Left renal pelvis (tissue), 4 donors: ENCODE results near the gene EDN2. TPM values are rescaled to one million over a fixed set of nuclear protein-coding genes. Genes with fewer than 3 reads are reported as not detected.

Source experiments
- DNase-seq, 4 donors: peaks; one replicate each; pipeline ENCODE4 v3.0.0-alpha.2; 2013; ENCODE audit warnings: low read depth in 4 of 4, low spot score in 3 of 4
- polyA plus RNA-seq, 4 donors: library from polyadenylated mRNA; unstranded; fragments of 120-200 nt; gene quantifications; one replicate each; pipeline ENCODE4 v1.2.1, GENCODE V29; 2013; ENCODE audit not compliant: insufficient read length in 4 of 4

Gene EDN2
- polyA plus RNA-seq, 4 donors = 0.11 to 6.6 (median 1.8) TPM

DNA sequence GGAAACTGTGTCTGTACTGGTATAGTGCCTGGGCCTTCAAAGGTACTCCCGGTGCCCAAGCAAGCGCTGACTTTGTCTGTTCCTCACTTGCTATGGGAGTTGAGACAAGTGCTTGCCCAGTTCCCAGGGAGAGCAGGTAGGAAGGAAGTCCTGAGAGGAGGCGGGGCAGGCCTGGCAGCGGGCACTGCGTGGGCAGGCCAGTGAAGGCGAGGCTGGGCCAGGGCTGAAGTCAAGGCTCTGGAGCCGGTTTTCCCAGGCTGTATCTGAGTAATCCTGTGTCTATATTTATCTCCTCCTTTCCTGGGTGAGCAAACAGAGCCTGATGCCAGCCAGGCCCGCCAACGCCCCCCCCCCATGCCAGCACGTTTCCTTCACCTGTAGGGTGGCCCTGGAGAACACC lies 15.9 kb upstream of the EDN2 start:
- no peak for DNase-seq

DNA sequence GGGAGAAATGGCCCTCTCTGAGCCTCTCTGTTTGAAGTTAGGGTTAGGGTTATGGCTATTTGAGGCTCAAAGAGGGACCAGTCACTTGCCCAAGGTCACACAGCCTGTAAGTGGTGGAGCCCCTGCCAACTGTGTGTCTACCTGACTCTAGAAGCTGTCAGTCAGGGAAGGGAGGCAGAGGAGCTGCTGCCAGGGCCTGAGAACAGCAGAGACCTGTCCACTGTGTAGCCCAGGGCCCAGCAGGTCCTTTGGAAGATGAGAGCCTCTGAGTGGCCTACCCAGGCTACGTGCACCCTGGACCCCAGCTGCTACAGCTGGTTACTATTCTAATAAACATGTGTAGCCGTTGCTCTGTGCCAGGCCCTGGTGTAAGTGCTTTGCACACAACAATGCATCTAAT lies 15.1 kb upstream of the EDN2 start:
- DNase-seq = no peak

DNA sequence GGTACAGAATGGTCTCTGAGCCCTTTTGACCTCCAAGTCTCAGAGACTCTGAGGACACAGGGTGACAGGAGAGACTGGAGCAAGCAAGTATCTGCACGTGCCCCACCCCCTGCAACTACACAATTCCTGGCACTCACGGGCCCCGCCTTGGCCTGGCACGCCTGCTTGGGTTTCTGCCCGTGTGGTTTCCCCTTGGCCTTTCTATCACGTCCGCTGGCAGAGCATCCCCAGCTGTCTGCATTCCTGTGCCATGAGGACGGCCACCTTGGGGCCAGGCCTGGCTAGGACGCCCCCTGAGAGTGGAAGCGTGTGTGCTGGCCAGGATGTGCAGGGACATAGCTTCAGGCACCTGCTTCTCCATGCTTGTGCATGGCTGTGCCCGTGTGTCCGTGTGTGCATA lies 14.3 kb upstream of the EDN2 start:
- no peak for DNase-seq

- no peak for DNase-seq
These were observed 13.9 kb upstream of the EDN2 start for GRCh38 chr1:41498391-41498790.

DNA sequence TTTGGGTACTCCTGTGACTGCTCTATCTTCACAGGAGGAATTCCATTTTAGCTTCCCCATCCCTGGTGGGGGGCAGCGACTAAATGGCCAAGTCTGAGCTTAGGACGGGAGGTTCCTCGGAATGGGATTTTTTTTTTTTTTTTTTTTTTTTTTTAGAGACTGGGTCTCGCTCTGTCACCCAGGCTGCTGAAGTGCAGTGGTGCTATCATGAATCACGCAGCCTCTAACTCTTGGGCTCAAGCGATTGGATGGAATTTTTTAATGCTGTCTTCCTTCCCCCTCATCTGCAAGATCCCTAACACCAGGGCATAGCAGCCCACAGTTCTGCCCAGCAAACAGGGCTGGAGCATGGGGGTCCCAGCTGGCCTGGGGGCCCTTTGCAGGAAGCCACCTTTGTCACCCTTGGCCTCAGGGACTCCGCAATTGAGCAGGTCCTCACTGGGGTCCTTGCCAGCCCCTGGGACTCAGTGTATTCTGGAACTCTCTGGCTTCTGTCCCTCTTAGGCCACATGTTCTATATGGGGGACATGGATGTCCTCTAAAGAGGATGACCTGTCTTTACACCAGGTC lies 13.1 kb upstream of the EDN2 start:
- no peak for DNase-seq

GRCh38 chr1:41497056-41497440 lies 12.6 kb upstream of the EDN2 start:
- DNase-seq = no peak

GRCh38 chr1:41496080-41497055 lies 11.9 kb upstream of the EDN2 start:
- peak in 2 of 4 donors; percentile 61 to 73 for DNase-seq

DNA sequence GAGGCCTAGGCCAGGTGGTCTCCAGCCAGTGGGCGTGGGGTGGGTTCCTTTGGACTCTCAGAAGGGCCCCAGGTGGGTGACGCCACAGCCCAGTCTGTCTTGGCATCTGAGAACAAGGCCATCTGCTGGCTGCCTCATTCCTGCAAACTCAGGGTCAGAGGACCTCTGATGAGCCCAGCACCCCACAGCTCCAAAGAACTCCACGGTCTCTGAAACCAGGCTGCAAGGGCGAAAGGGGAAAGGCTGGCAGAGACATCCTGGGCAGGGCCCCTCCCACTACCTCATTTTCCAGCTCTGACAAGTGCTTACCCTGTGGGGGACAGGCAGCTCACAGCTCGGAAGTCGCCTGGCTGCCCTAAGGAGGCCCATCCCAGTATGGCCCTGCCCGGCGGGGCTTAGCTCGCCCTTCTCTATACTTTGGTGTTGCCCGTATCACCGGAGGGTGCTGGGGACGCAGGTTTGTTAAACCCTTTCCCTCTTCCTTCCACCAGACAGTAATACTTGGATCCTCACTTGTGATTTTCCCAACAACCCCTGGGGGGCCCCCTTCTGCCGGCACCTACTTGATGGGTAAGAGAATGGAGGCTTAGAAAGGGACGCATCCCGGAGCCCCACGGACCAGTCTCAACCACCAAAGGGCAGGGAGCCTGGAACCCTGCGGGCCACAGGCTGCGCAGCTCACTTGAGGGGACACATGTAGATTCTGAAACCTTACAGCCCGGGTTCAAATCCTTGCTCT lies 10.9 kb upstream of the EDN2 start:
- no peak for DNase-seq

DNA sequence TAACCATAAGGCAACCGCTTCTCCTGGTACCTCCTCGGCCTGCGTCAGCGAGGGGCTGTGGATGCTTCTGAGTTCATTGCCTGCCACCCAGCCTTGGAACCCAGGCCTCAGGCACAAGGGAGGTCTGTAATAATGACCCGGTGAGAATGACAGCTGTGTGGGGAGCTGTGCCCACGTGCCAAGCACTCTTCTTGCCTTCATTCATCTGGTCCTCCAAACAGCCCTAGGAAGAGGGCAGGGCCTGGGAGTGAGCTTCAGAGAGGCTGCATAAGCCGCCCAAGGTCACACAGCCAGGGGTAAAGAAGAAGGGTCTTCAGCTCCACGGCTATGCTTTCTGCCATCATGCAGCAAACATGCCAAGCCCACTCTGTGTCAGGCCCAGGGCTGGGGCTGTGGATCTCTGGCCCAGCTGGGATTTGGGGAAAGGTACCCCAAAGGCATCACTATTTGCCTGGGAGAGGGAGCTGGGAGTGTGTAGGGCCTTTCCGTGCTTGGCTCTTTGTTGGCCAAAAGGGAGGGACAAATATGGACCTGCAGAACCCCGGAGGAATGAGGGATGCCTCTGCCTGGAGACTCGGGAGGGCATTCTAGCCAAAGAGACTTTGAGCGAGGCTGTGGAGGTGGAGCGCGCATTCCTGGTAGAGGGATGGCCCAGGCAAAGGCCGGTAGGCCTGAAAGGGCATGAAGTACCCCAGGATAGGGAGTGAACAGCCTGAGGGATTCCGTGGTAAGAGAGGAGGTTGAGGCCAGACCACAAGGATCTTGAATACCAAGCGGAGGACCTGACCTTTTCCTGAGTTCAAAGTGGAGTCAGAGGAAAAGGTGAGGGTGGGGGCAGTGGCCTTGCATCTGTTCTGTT lies 10.1 kb upstream of the EDN2 start:
- DNase-seq = no peak

- DNase-seq = no peak
These were observed 9.3 kb upstream of the EDN2 start for GRCh38 chr1:41493626-41494350.

DNA sequence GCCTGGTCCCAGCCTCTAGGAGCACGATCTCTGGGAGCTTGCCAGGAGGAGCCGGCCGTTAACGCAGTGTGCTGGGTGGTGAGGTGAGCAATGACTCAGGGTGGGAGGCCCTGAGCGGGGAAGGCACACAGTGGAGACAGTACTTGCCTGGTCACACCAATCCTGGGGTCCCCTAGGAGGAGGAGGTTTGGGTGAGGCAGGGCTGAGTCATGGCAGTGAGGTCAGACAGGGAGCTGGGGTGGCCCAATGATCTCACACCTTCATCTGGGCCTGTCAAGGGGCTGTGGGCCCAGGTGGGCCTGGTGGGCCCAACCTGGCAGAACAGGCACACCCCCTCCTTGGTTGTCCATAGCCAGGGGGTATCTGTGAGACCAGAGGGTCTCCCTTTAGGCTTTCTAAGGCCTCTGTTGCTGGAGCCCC lies 8.6 kb upstream of the EDN2 start:
- no peak for DNase-seq

- DNase-seq = no peak
These were observed 7.9 kb upstream of the EDN2 start for GRCh38 chr1:41492341-41492848.

- no peak for DNase-seq
These were observed 6.4 kb upstream of the EDN2 start for GRCh38 chr1:41490911-41491310.

- no peak for DNase-seq
These were observed 5.1 kb upstream of the EDN2 start for GRCh38 chr1:41489561-41489960.

- no peak for DNase-seq
These were observed 3.8 kb upstream of the EDN2 start for GRCh38 chr1:41488040-41488951.

DNA sequence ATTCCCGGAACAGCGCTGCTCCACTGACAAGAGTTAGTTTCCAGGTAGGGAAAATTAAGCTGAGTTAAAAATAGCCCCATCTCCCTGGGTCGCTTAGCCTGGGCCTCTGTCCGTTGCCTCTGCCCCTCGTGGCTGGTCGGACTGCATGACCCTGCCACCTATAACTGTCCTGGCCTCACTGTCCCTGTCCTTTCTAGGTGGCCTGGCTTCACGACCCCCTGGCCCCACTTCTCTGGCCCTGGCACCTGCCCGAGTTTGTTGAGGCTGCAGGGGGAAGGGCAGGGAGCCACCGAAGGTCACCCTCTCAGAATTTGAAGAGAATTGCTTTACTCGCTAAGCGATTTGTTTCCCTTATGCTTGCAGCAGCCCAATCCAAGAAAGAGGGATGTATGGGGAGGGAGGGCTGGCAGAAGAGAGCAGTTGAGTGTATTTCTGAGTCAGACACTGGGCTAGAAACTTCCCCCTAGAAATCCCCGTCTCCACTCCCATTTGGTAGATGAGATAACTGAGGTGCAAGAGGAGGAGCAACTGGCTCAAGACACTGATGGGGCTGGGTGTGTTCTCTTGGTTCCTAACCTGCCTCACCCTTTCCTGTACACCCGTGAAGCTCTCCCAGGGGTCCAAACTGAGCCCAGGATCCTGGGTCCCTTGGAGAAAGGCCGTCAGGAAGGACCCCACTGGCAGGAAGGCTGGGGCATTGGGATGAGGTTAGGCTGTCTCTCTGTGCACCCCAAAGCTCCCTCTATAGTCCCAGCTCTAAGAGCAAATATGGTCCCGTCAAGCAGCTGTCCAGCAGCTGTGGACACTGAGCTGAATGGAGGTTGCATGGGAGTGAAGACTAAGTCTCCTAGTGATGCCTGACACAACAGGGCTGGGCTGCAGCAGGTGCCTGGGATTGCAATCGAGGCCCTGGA lies 2.9 kb upstream of the EDN2 start:
- DNase-seq = no peak

DNA sequence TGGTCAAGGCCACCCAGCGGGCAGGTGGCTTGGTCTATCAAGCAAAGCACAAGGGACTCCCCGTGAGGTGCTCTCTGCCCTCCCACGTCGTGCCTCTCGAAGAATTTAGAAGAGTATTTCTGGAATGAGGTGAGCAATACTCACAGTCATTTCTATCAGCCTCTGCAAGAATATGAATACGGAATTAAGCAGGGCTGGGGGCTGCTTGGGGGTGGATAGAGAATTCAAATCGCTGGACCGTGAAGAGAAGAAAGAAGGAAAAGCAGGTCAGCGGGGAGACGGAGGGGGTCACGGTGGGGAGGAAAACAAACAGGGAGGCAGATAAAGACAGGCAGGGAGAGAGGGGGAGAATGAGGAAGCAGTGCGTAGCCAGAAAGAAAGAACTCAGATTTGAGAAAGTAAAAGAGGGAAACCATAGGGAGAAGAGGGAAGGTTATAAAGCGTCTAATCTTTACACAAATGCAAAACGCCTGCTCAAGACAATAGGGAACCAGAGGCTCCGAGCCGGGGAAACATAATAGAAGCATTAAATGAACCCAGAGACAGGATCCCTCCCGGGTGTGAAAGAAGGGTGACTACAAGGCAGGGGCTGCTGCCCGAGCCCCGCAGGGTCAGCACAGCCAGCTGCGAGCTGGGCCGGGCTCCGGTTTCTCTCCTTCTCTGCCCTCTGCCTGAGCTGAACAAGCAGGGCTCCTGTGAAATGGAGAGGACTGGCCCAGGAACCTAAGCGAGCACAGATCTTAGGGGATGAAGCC lies 2.1 kb upstream of the EDN2 start:
- DNase-seq = no peak
